A549 (cell line): Measurements from ENCODE around the gene ARGFX. TPM values are rescaled to one million over a fixed set of nuclear protein-coding genes. Genes with fewer than 3 reads are reported as not detected.

Experiments used
- BCL3 ChIP-seq: fragments of >200 bp; sonication (Bioruptor Twin); formaldehyde crosslinking; IDR thresholded peaks from 3 replicates; pipeline ENCODE4 v1.6.1; 2016
- CBX2 ChIP-seq: fragments of 200-600 bp; sonication (generic); IDR thresholded peaks from 2 replicates; pipeline ENCODE4 v1.6.1; 2016; ENCODE audit warnings: low read depth, mild to moderate bottlenecking, borderline replicate concordance
- CBX8 ChIP-seq: fragments of 200-600 bp; sonication (generic); IDR thresholded peaks from 2 replicates; pipeline ENCODE4 v1.6.1; 2016
- CEBPB ChIP-seq, 2 experiments: fragments of >200 bp in 1 of 2; sonication (Bioruptor Twin) in 1 of 2; formaldehyde crosslinking in 1 of 2; IDR thresholded peaks; 2 replicates each; pipeline ENCODE4 v1.6.1; 2012 to 2016
- CHD4 ChIP-seq: fragments of 200-600 bp; sonication (generic); IDR thresholded peaks from 2 replicates; pipeline ENCODE4 v1.6.1; 2016; ENCODE audit warnings: antibody characterized with exemption, mild to moderate bottlenecking, borderline replicate concordance
- CTCF ChIP-seq: fragments of >200 bp; sonication (Bioruptor Twin); formaldehyde crosslinking; IDR thresholded peaks from 3 replicates; pipeline ENCODE4 v1.5.1; 2016
- EHMT2 ChIP-seq: fragments of 200-600 bp; sonication (generic); IDR thresholded peaks from 2 replicates; pipeline ENCODE4 v1.6.1; 2016; ENCODE audit warnings: antibody characterized with exemption, low read depth, mild to moderate bottlenecking, moderate library complexity
- EP300 ChIP-seq, 2 experiments: fragments of >200 bp; sonication (Bioruptor Twin); formaldehyde crosslinking; IDR thresholded peaks; 2 replicates in 1 of 2; 3 replicates in 1 of 2; pipeline ENCODE4 v1.6.1; 2016 to 2017
- ESRRA ChIP-seq: fragments of 150-350 bp; IDR thresholded peaks from 2 replicates; pipeline ENCODE4 v1.6.1; 2014; ENCODE audit warnings: mild to moderate bottlenecking, low read length, borderline replicate concordance
- FOSL2 ChIP-seq, 2 experiments: fragments of 450-650 bp in 1 of 2; fragments of >200 bp in 1 of 2; sonication (Bioruptor Twin) in 1 of 2; formaldehyde crosslinking; IDR thresholded peaks; 2 replicates each; pipeline versions ENCODE4 v1.5.0 to v1.6.1; 2016 to 2020; ENCODE audit warnings: mild to moderate bottlenecking in 1 of 2, moderate library complexity in 1 of 2
- FOXS1 ChIP-seq: fragments of 250-450 bp; sonication (Bioruptor Pico); IDR thresholded peaks from 2 replicates; pipeline ENCODE4 v1.5.0; 2020; ENCODE audit warnings: mild to moderate bottlenecking, moderate library complexity
- GATA3 ChIP-seq: IDR thresholded peaks from 2 replicates; pipeline ENCODE4 v1.6.1; 2012; ENCODE audit warnings: borderline replicate concordance
- HEYL ChIP-seq: fragments of 250-450 bp; sonication (Bioruptor Pico); IDR thresholded peaks from 2 replicates; pipeline ENCODE4 v1.8.0; 2021; ENCODE audit warnings: mild to moderate bottlenecking, moderate library complexity
- KDM1A ChIP-seq: fragments of 200-600 bp; sonication (generic); IDR thresholded peaks from 2 replicates; pipeline ENCODE4 v1.6.1; 2016; ENCODE audit warnings: low read depth, mild to moderate bottlenecking
- NFE2L2 ChIP-seq: fragments of 150-350 bp; conservative IDR thresholded peaks from 2 replicates; pipeline ENCODE4 v1.6.1; 2014; ENCODE audit warnings: low read length
- NPAS2 ChIP-seq: fragments of 250-450 bp; sonication (Bioruptor Pico); IDR thresholded peaks from 2 replicates; pipeline ENCODE4 v1.8.0; 2022; ENCODE audit warnings: mild to moderate bottlenecking, moderate library complexity, borderline replicate concordance
- RAD21 ChIP-seq, 2 experiments: fragments of >200 bp in 1 of 2; sonication (Bioruptor Twin) in 1 of 2; formaldehyde crosslinking in 1 of 2; IDR thresholded peaks in 1 of 2; conservative IDR thresholded peaks in 1 of 2; 2 replicates in 1 of 2; 3 replicates in 1 of 2; pipeline ENCODE4 v1.6.1; 2012 to 2018; ENCODE audit warnings: inconsistent platforms in 1 of 2
- RARB ChIP-seq: fragments of 250-450 bp; sonication (Bioruptor Pico); IDR thresholded peaks from 2 replicates; pipeline ENCODE4 v1.8.0; 2021; ENCODE audit warnings: mild to moderate bottlenecking, moderate library complexity
- RCOR1 ChIP-seq: fragments of 150-350 bp; IDR thresholded peaks from 2 replicates; pipeline ENCODE4 v1.6.1; 2014; ENCODE audit warnings: antibody characterized with exemption, low read length, low read depth
- TFCP2L1 ChIP-seq: fragments of 250-450 bp; sonication (Bioruptor Pico); IDR thresholded peaks from 2 replicates; pipeline ENCODE4 v1.5.0; 2021; ENCODE audit warnings: mild to moderate bottlenecking
- TP53 ChIP-seq: fragments of 250-450 bp; sonication (Bioruptor Pico); IDR thresholded peaks from 2 replicates; pipeline ENCODE4 v1.5.0; 2021; ENCODE audit warnings: mild to moderate bottlenecking, moderate library complexity
- polyA plus RNA-seq, 4 experiments: library from polyadenylated mRNA; depleted of rRNA in 3 of 4; stranded (reverse); fragments of >200 nt; fragmentation: RNase III in 1 of 4; extraction: RNeasy Plus Mini Kit Qiagen cat#74134 plus additional on column Dnase treatment in 1 of 4; gene quantifications; 2 replicates in 3 of 4; 3 replicates in 1 of 4; pipeline ENCODE4 v1.2.3, GENCODE V29; 2011 to 2017
- TF ChIP-seq, protein P1 (sequence below): fragments of 200-600 bp; sonication (generic); IDR thresholded peaks from 2 replicates; pipeline ENCODE4 v1.6.1; 2016; ENCODE audit warnings: antibody characterized with exemption, mild to moderate bottlenecking, moderate library complexity

ARGFX gene
- polyA plus RNA-seq, 2 of the 4 experiments (the other 2 are of a cell fraction): not detected

DNA sequence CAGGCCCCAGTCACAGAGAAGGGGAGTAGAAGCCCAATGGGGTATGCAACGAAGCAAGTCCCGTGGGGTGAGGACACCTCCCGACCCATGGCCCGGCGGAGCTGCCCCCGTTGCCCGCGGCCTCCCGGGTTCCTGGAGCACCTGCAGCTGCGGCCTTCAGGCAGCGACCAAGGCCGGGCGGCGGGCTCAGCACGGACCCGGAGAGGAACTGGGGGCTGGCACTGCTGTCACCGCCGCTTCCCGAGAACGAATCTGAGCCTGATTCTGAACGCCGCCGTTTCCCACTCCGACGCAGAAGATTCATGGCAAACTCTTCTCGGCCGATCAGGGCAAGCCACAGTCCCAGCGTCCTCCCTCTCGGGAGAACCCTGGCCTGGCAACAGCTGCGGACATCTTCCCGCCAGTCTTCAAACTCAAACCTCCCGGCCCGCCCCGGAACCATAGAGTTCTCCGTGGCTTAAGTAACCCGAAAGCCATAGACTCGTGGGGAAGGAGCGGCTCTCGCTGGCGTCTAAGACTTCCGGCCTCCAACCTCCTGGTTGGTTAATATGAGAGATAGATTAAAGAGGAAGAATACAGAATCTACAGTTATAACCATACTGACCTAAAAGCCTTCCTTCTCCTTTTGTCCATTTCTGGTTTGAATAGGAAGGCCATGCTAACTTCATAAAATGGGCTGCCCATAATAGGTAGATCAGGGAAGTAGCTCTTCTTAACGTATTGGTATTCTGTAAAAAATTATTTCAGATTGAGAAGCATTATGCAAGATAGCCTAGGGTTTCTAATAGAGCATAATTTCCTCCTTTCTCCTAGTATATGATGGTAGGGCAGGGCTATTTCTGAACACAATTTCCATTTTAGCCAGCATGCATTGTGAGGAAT is 21.9 kb upstream of the ARGFX start, which contains the start of gene POLQ (continued):
- no peak for TF ChIP-seq NFE2L2
- TF ChIP-seq RAD21 (conservative IDR thresholded peaks at IDR 0.05 in 1 of 2, IDR thresholded peaks at IDR 0.05 in 1 of 2): no peak
- no peak for TF ChIP-seq CTCF
- no peak for TF ChIP-seq RARB
- TF ChIP-seq HEYL (CRISPR knock-in tag): no peak
- no peak for TF ChIP-seq RCOR1
- no peak for TF ChIP-seq CBX2
- no peak for TF ChIP-seq FOSL2 (IDR thresholded peaks at IDR 0.05)
- no peak for TF ChIP-seq FOSL2 (CRISPR knock-in tag; IDR thresholded peaks at IDR 0.05)
- no peak for TF ChIP-seq EP300 (IDR thresholded peaks at IDR 0.05)
- no peak for TF ChIP-seq TP53 (CRISPR knock-in tag)
- no peak for TF ChIP-seq CHD4
- no peak for TF ChIP-seq KDM1A
- TF ChIP-seq CBX8: no peak
- TF ChIP-seq BCL3: 0 out of 3 replicates have a peak, but pooled peaks have one; percentile 47
- no peak for TF ChIP-seq ESRRA
- TF ChIP-seq TFCP2L1: no peak
- 0 out of 4 replicates have a peak, but pooled peaks of 1 of the 2 experiments have one; percentile 3 for TF ChIP-seq CEBPB (IDR thresholded peaks at IDR 0.05)
- no peak for TF ChIP-seq FOXS1 (CRISPR knock-in tag)
- TF ChIP-seq EHMT2: no peak
- TF ChIP-seq GATA3: no peak
- TF ChIP-seq NPAS2 (CRISPR knock-in tag): no peak
- TF ChIP-seq, protein P1, sequence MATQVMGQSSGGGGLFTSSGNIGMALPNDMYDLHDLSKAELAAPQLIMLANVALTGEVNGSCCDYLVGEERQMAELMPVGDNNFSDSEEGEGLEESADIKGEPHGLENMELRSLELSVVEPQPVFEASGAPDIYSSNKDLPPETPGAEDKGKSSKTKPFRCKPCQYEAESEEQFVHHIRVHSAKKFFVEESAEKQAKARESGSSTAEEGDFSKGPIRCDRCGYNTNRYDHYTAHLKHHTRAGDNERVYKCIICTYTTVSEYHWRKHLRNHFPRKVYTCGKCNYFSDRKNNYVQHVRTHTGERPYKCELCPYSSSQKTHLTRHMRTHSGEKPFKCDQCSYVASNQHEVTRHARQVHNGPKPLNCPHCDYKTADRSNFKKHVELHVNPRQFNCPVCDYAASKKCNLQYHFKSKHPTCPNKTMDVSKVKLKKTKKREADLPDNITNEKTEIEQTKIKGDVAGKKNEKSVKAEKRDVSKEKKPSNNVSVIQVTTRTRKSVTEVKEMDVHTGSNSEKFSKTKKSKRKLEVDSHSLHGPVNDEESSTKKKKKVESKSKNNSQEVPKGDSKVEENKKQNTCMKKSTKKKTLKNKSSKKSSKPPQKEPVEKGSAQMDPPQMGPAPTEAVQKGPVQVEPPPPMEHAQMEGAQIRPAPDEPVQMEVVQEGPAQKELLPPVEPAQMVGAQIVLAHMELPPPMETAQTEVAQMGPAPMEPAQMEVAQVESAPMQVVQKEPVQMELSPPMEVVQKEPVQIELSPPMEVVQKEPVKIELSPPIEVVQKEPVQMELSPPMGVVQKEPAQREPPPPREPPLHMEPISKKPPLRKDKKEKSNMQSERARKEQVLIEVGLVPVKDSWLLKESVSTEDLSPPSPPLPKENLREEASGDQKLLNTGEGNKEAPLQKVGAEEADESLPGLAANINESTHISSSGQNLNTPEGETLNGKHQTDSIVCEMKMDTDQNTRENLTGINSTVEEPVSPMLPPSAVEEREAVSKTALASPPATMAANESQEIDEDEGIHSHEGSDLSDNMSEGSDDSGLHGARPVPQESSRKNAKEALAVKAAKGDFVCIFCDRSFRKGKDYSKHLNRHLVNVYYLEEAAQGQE: no peak
